Transverse colon (tissue), 4 donors: ENCODE data around the gene C19orf38. TPM values are rescaled to one million over a fixed set of nuclear protein-coding genes. Genes with fewer than 3 reads are reported as not detected.

Experiments
- DNase-seq: peaks from one replicate; pipeline ENCODE4 v3.0.0-alpha.2; 2019
- H3K27ac ChIP-seq, 4 donors: fragments of 200-600 bp; sonication (generic); 2 replicates each; pipeline ENCODE4 v1.5.1; 2016 to 2018; ENCODE audit warnings: inconsistent platforms in 4 of 4
- H3K27me3 ChIP-seq: fragments of 200-600 bp; sonication (generic); 2 replicates; pipeline ENCODE4 v1.5.1; 2017; ENCODE audit warnings: inconsistent platforms
- H3K36me3 ChIP-seq, 4 donors: fragments of 200-600 bp; sonication (generic); 2 replicates each; pipeline ENCODE4 v1.5.1; 2017 to 2019; ENCODE audit warnings: inconsistent platforms in 4 of 4
- H3K4me1 ChIP-seq, 4 donors: fragments of 200-600 bp; sonication (generic); 2 replicates each; pipeline ENCODE4 v1.5.1; 2017 to 2020; ENCODE audit warnings: inconsistent platforms in 4 of 4
- H3K4me3 ChIP-seq, 4 donors: fragments of 200-600 bp; sonication (generic); 1 replicate in 1 of 4; 2 replicates in 3 of 4; pipeline versions ENCODE4 v1.5.1 to v1.6.1; 2017 to 2019; ENCODE audit warnings: inconsistent platforms in 4 of 4
- H3K9me3 ChIP-seq, 2 donors: fragments of 200-600 bp; sonication (generic); 2 replicates each; pipeline ENCODE4 v1.5.1; 2017 to 2019; ENCODE audit warnings: inconsistent platforms in 2 of 2
- CTCF ChIP-seq, 5 experiments: fragments of 200-600 bp in 3 of 5; fragments of 450-650 bp in 2 of 5; sonication (generic) in 3 of 5; IDR thresholded peaks; 1 replicate in 2 of 5; 2 replicates in 3 of 5; pipeline ENCODE4 v1.5.1; 2016 to 2017; ENCODE audit warnings: antibody characterized with exemption in 5 of 5, inconsistent platforms in 3 of 5, mild to moderate bottlenecking in 2 of 5, moderate library complexity in 1 of 5
- EP300 ChIP-seq: sonication (generic); formaldehyde crosslinking; IDR thresholded peaks from one replicate; pipeline ENCODE4 v1.6.1; 2017; ENCODE audit warnings: antibody characterized with exemption, low read depth
- POLR2A ChIP-seq: fragments of 450-650 bp; IDR thresholded peaks from one replicate; pipeline ENCODE4 v1.6.1; 2016; ENCODE audit warnings: antibody characterized with exemption, mild to moderate bottlenecking, moderate library complexity
- POLR2AphosphoS5 ChIP-seq, 3 donors: sonication (generic); formaldehyde crosslinking; IDR thresholded peaks; one replicate each; pipeline ENCODE4 v1.6.1; 2016; ENCODE audit warnings: antibody characterized with exemption in 3 of 3
- WGBS, 2 donors: methylation state at CpG; one replicate each; pipeline ENCODE4 v1.1.5; 2018; ENCODE audit warnings: low coverage in 1 of 2; 5-methylcytosine and 5-hydroxymethylcytosine counted together
- in situ Hi-C, 4 donors: fragments of 200-750 bp; cut with MboI; loops; one replicate each; pipeline versions ENCODE4 v1.15.0 to v1.15.1; 2017; ENCODE audit warnings: low sequenced_read_pairs in 3 of 4, low pct_ligation_motif_present in 1 of 4, low pct_unique_long_range_greater_than_20kb in 1 of 4
- intact Hi-C: fragments of 100-400 bp; cut with DNase I; formaldehyde crosslinking; loops from one replicate; pipeline ENCODE4 v1.15.1; 2023; ENCODE audit warnings: low total_unique reads
- total RNA-seq, 4 donors: library from RNA; depleted of rRNA; stranded (reverse); fragments of >200 nt; gene quantifications; one replicate each; pipeline ENCODE4 v1.1.0, GENCODE V29; 2016

The C19orf38 gene
- total RNA-seq, 4 donors from 2014 or later, result 0.79 to 1.8 (median 0.96) TPM; not detected in 1

GRCh38 chr19:10832939-10833296 is 15.3 kb upstream of the C19orf38 start:
- Histone ChIP-seq H3K27me3 (no peaks in the 10 kb centered on the region), H3K4me1 (peaks cover 0 to 7% (median 5%) of the 10 kb centered on the region in 4 donors), H3K9me3 (no peaks in the 10 kb centered on the region), H3K27ac (no peak overlapping the region), H3K4me3 (no peak overlapping the region), H3K36me3 (peaks cover 0 to 30% (median 10%) of the 10 kb centered on the region in 4 donors)
- TF ChIP-seq CTCF (IDR thresholded peaks at IDR 0.05) (no peak), POLR2A (no peak), POLR2AphosphoS5 (IDR thresholded peaks at IDR 0.05) (peak in 1 of 3 donors; percentile 36), EP300 (no peak)
- intact Hi-C loops (no loop called here), in situ Hi-C loops (no loop called here)
- no peak for DNase-seq
- 88% methylated on average over 16 of the region's 20 CpGs; no CpG with 5 or more reads in 1 of the 2 donors for WGBS, 2 donors

- H3K27ac ChIP-seq, result peak overlapping the region; percentile 93 to 99 (median 98)
- H3K9me3 ChIP-seq, result no peaks in the 10 kb centered on the region
- H3K4me1 ChIP-seq, result peaks cover 0 to 7% (median 5%) of the 10 kb centered on the region in 4 donors
- H3K27me3 ChIP-seq, result no peaks in the 10 kb centered on the region
- intact Hi-C loops (no loop called here), in situ Hi-C loops (no loop called here)
- TF ChIP-seq POLR2AphosphoS5 (IDR thresholded peaks at IDR 0.05), result peak in 2 of 3 donors; percentile 14 to 48
- no peak for TF ChIP-seq POLR2A
- TF ChIP-seq CTCF (IDR thresholded peaks at IDR 0.05), result no peak
- WGBS, 2 donors, result 59% methylated on average over 32 of the region's 32 CpGs; no CpG with 5 or more reads in 1 of the 2 donors
- no peak for DNase-seq
- H3K4me3 ChIP-seq, result peak overlapping the region in 3 of 4 donors; percentile 17 to 66 (median 63)
- H3K36me3 ChIP-seq, result peaks cover 0 to 14% (median 4%) of the 10 kb centered on the region in 4 donors
Observed at GRCh38 chr19:10835089-10835753, 13.0 kb upstream of the C19orf38 start.

- in situ Hi-C loops, result no loop called here
- Histone ChIP-seq H3K4me3 (peak within 1 kb of the TSS; percentile 56 to 66 (median 60)), H3K36me3 (peaks cover 0 to 9% (median 4%) of the 10 kb centered on the region in 4 donors), H3K9me3 (no peaks in the 10 kb centered on the region), H3K27me3 (no peaks in the 10 kb centered on the region), H3K4me1 (peaks cover 0 to 7% (median 5%) of the 10 kb centered on the region in 4 donors), H3K27ac (peak within 1 kb of the TSS; percentile 93 to 99 (median 98))
- peak; percentile 100 for DNase-seq
- intact Hi-C loops, result loop anchor here (2.0 kb wide), 1 partner anchor 267 kb away; the partner anchor contains the start of gene CDKN2D
- peak; percentile 34 to 88 (median 50) for TF ChIP-seq CTCF (IDR thresholded peaks at IDR 0.05)
- peak in 2 of 3 donors; percentile 48 to 64 for TF ChIP-seq POLR2AphosphoS5 (IDR thresholded peaks at IDR 0.05)
- peak; percentile 75 for TF ChIP-seq POLR2A
- no peak for TF ChIP-seq EP300
- 1% methylated on average over 37 of the region's 50 CpGs; no CpG with 5 or more reads in 1 of the 2 donors for whole genome bisulfite sequencing, 2 donors
Observed at GRCh38 chr19:10835754-10836478, 12.3 kb upstream of the C19orf38 start, which contains the start of gene TMED1. Gene TMED1 (minus strand): TSS chr19:10836212. CDS start chr19:10836191, 21 bp downstream.
